PC-9 (cell line): ENCODE measurements around the gene LIN7A. TPM values are rescaled to one million over a fixed set of nuclear protein-coding genes. Genes with fewer than 3 reads are reported as not detected.

Experiments used
- BruUV-seq: library from RNA; stranded (reverse); fragments of 400-500 nt; replicated peaks from 2 replicates; lab custom pipeline; 2021; lab: Mats Ljungman, UMichigan
- CTCF ChIA-PET: fragments of 300-600 bp; sonication (Branson Sonifier 250); formaldehyde crosslinking; loops from one replicate; lab custom pipeline; 2022; ENCODE audit warnings: antibody characterized with exemption; lab: Charles Lee
- POLR2A ChIA-PET: fragments of 300-600 bp; sonication (Branson Sonifier 250); formaldehyde crosslinking; loops from one replicate; lab custom pipeline; 2022; ENCODE audit warnings: antibody characterized with exemption; ENCODE audit not compliant: unreplicated experiment; lab: Charles Lee
- DNase-seq, 2 experiments: peaks; one replicate each; pipeline versions ENCODE4 v3.0.0 to v3.0.0-alpha.2; 2015 to 2022; ENCODE audit warnings: mixed read lengths in 1 of 2
- H2AFZ ChIP-seq: fragments of 200-600 bp; sonication (generic); 2 replicates; pipeline ENCODE4 v1.8.1; 2017; ENCODE audit warnings: antibody characterized with exemption
- H3F3A ChIP-seq: fragments of 200-600 bp; sonication (generic); 2 replicates; pipeline ENCODE4 v1.8.1; 2017; ENCODE audit warnings: antibody characterized with exemption, mild to moderate bottlenecking, low read depth; ENCODE audit not compliant: insufficient read depth
- H3K27ac ChIP-seq: fragments of 200-600 bp; sonication (generic); 2 replicates; pipeline ENCODE4 v1.6.1; 2016; ENCODE audit warnings: mixed run types
- H3K27me3 ChIP-seq: fragments of 200-600 bp; sonication (generic); 2 replicates; pipeline ENCODE4 v1.6.1; 2016; ENCODE audit warnings: low read depth, mixed run types; ENCODE audit not compliant: insufficient read depth
- H3K36me3 ChIP-seq: fragments of 200-600 bp; sonication (generic); 2 replicates; pipeline ENCODE4 v1.6.1; 2016; ENCODE audit warnings: low read depth, mixed run types
- H3K4me1 ChIP-seq: fragments of 200-600 bp; sonication (generic); replicated peaks from 2 replicates; pipeline ENCODE4 v1.6.1; 2016; ENCODE audit warnings: mixed run types; ENCODE audit not compliant: insufficient read depth
- H3K4me2 ChIP-seq: fragments of 200-600 bp; sonication (generic); 2 replicates; pipeline ENCODE4 v1.6.1; 2017; ENCODE audit warnings: mixed run types
- H3K4me3 ChIP-seq: fragments of 200-600 bp; sonication (generic); 2 replicates; pipeline ENCODE4 v1.6.1; 2016; ENCODE audit warnings: mixed run types
- H3K79me2 ChIP-seq: fragments of 200-600 bp; sonication (generic); 2 replicates; pipeline ENCODE4 v1.6.1; 2017; ENCODE audit warnings: low read depth, mixed run types
- H3K9me2 ChIP-seq: fragments of 200-600 bp; sonication (generic); 2 replicates; pipeline ENCODE4 v1.8.1; 2017; ENCODE audit warnings: mild to moderate bottlenecking; ENCODE audit not compliant: insufficient read depth
- H3K9me3 ChIP-seq: fragments of 200-600 bp; sonication (generic); 2 replicates; pipeline ENCODE4 v1.8.1; 2016; ENCODE audit warnings: low read depth; ENCODE audit not compliant: insufficient read depth
- H4K20me1 ChIP-seq: fragments of 200-600 bp; sonication (generic); 2 replicates; pipeline ENCODE4 v1.8.1; 2017; ENCODE audit not compliant: insufficient read depth
- CTCF ChIP-seq: fragments of 200-600 bp; sonication (generic); conservative IDR thresholded peaks from 2 replicates; pipeline ENCODE4 v1.6.1; 2017; ENCODE audit warnings: mixed run types, antibody characterized with exemption, mild to moderate bottlenecking, moderate library complexity
- EZH2 ChIP-seq: fragments of 200-600 bp; sonication (generic); IDR thresholded peaks from 2 replicates; pipeline ENCODE4 v1.8.0; 2017; ENCODE audit warnings: antibody characterized with exemption, low read depth
- intact Hi-C: fragments of 100-400 bp; cut with micrococcal nuclease; formaldehyde crosslinking; loops from one replicate; pipeline ENCODE4 v1.10.0; 2022; ENCODE audit not compliant: unreplicated experiment
- total RNA-seq: library from RNA; stranded (reverse); gene quantifications from 2 replicates; pipeline ENCODE4 v1.2.3, GENCODE V29; 2021

LIN7A gene
- total RNA-seq, 1 experiment from 2014 or later: not detected

GRCh38 chr12:80776706-80777105 is 161.0 kb downstream of the LIN7A start:
- H3K9me3 ChIP-seq: peaks cover 13% of the 10 kb centered on the region
- H4K20me1 ChIP-seq: no peaks in the 10 kb centered on the region
- TF ChIP-seq CTCF (no peak), EZH2 (no peak)
- intact Hi-C loops: no loop called here
- H3K4me2 ChIP-seq: no peak overlapping the region
- H3K9me2 ChIP-seq: no peaks in the 10 kb centered on the region
- H3K79me2 ChIP-seq: no peaks in the 10 kb centered on the region
- no peak for DNase-seq
- no peaks in the 10 kb centered on the region for H3K27me3 ChIP-seq
- peaks cover 12% of the 10 kb centered on the region for H3K4me1 ChIP-seq
- CTCF ChIA-PET: no interaction called here
- H3F3A ChIP-seq: no peaks in the 10 kb centered on the region
- no peak overlapping the region for H3K4me3 ChIP-seq
- BruUV-seq: no TSS peak
- POLR2A ChIA-PET: no interaction called here
- H2AFZ ChIP-seq: no peak overlapping the region
- H3K27ac ChIP-seq: no peak overlapping the region
- H3K36me3 ChIP-seq: no peaks in the 10 kb centered on the region

GRCh38 chr12:80770958-80771357 is 166.8 kb downstream of the LIN7A start:
- H3K27ac ChIP-seq: no peak overlapping the region
- BruUV-seq: no TSS peak
- H3K79me2 ChIP-seq: no peaks in the 10 kb centered on the region
- H3K4me1 ChIP-seq: no peaks in the 10 kb centered on the region
- TF ChIP-seq EZH2 (no peak), CTCF (no peak)
- no peaks in the 10 kb centered on the region for H3K36me3 ChIP-seq
- no peak overlapping the region for H3K4me3 ChIP-seq
- POLR2A ChIA-PET: no interaction called here
- no peaks in the 10 kb centered on the region for H3K9me2 ChIP-seq
- H2AFZ ChIP-seq: no peak overlapping the region
- CTCF ChIA-PET: no interaction called here
- H3K27me3 ChIP-seq: no peaks in the 10 kb centered on the region
- no peaks in the 10 kb centered on the region for H4K20me1 ChIP-seq
- H3K4me2 ChIP-seq: no peak overlapping the region
- H3F3A ChIP-seq: no peaks in the 10 kb centered on the region
- no peaks in the 10 kb centered on the region; the same call in 1 of the 2 replicates for H3K9me3 ChIP-seq
- intact Hi-C loops: no loop called here
- DNase-seq: no peak

DNA sequence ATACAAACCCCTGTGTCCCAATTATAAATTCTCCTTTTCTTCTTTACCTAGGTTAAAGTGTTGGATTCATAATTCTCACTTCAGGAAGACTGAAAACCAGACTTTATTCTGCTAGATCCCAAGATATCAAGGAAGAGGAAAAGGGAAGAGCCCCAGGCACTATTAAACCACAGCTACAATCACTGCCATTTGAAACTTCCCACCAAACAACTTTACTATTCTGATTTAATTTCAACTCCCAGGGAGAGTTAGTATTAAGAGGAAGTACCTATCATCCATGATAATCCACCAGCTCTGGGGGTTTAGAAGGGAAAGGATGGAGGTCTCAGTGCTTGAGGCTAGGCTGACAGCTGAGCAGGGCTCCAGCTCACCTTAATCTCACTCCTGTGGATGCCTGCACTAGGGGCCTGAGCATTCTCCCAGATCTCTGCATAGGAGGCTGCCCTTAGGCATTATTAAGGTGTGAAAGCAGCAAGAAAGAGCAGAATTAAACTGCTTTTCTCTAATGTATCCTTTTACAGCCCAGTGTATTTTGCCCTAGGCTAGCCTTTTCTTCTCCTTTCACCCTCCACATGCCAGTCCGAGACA is 168.1 kb downstream of the LIN7A start:
- Histone ChIP-seq H3F3A (no peaks in the 10 kb centered on the region), H3K79me2 (no peaks in the 10 kb centered on the region), H3K9me3 (no peaks in the 10 kb centered on the region; the same call in 1 of the 2 replicates), H2AFZ (no peak overlapping the region), H4K20me1 (no peaks in the 10 kb centered on the region), H3K4me2 (no peak overlapping the region), H3K27me3 (no peaks in the 10 kb centered on the region), H3K4me1 (no peaks in the 10 kb centered on the region), H3K27ac (no peak overlapping the region), H3K4me3 (no peak overlapping the region), H3K9me2 (no peaks in the 10 kb centered on the region), H3K36me3 (no peaks in the 10 kb centered on the region)
- no TSS peak for BruUV-seq
- DNase-seq: no peak
- ChIA-PET CTCF (no interaction called here), POLR2A (no interaction called here)
- TF ChIP-seq EZH2: no peak
- no peak for TF ChIP-seq CTCF
- intact Hi-C loops: no loop called here
